GM18502 (cell line): ENCODE results near the gene ATP11A.

Experiments
- ATAC-seq: cut with Tn5 transposase; IDR thresholded peaks from one replicate; pipeline ENCODE4 v1.9.1; 2021; ENCODE audit warnings: mild to moderate bottlenecking; ENCODE audit not compliant: unreplicated experiment, poor library complexity

The ATP11A gene

GRCh38 chr13:112720814-112721197 is 31.0 kb downstream of the ATP11A start:
- no peak for ATAC-seq

DNA sequence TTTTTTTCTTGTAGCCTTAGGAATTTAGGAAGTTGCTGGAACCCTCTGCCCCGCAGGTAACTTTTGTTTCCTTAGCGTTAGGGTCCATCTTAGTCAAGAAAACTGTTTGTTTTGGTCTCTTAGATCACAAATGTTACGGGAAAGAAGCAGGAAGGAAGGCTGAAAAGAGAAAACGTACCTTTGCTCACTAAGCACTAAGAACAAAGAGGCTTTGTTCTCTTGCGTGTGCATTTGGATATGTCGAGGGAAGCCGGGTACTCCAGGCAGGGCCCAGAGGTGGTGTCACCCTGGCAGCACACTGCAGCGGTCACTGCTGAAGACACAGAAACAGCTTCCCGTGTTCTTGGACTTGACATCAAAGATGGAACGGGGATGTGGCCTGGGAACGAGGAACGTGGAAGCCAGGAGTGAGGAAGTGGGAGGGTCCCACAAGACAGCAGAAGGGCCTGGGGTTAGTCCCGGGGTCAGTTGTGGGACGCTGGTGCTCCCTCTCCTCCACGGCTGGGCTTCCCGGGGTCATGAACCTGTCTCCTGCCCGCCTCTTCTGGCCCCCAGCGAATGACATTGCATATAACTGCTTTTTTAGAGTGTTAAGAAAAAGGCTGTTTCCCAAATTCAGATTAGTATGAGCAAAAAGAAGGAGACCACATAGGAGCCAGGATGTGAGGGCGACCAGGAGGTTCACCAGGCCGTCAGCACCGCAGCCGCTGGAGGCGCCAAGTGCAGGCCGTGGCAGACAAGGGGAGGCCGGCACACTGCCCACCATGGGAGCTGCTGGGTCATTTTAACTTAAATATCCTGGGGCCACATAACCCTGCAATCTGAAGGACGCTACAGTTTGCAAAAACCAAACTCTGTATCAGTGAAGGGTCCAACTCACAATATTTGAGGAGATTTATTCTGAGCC is 31.6 kb downstream of the ATP11A start:
- ATAC-seq: no peak

DNA sequence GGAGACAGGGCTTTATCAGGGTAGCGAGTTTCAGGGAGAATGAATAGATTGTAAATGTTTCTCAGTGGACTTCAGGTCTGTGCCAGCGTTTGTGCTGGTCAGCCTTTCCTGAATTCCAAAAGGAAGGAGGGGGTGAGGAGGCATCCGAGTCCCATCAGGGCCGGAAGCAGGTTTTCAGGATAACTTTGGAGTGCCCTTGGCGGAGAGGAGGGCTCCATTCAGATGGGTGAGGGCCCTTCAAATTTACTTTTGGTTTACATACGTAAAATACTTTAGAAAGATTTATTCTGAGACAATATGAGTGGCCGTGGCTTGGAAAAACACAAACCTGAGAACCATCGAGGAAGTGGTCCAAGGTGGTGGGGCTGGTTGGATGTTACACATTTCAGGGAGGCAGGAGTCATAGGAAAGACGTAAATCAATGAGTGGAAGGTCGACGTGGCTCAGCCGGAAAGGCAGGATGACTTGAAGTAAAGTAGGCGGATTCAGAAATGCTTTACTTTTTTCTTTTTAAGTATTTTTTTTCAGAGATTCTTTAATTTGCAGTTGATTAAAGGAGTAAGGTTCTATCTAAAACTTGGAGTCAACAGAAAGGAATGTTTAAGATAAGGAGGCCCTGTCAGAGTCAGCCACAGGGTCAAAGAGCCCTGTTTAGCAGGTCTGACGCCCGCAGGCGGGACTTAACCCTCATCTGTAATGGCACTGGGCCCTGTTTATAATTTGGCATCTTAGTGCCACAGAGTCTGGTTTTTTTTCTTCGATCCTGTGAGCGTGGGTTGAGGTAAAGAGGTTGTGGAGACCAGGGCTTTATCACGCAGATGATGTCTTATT is 32.8 kb downstream of the ATP11A start:
- no peak for ATAC-seq

GRCh38 chr13:112723771-112724170 is 33.9 kb downstream of the ATP11A start:
- no peak for ATAC-seq

GRCh38 chr13:112724788-112725345 is 35.0 kb downstream of the ATP11A start:
- peak; percentile 16 for ATAC-seq

DNA sequence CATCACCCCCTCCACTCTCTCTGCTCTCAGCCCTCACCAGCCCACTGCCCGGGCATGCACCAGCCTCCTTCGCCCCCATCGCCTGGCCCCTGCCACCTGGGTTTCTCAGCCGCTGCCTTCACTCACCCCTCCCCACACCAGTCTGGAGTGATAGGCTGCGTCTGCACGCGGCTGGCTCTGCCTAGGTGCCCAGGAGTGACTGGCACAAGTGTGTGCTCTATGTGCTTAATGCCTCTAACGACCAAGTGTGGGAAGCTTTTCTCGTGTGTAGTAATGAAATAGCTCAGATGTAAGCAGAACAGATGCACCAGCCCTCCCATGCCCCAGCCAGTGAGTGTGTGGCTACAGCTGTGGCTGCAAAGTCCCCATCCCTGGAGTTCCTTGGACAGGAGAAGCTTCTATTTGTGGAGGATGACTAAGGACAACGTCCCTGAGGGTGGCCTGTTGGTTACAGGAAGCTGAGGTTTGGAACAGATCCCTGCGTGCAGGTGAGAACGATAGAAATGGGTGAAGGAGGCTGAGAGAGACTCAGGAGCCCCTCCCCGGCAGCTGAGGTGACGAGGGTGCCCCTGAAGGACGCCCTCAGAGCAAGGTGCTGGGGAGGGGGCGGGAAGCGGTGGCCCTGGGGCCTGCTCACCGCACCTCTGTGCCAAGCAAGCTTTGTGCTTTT is 35.6 kb downstream of the ATP11A start:
- peak; percentile 53 for ATAC-seq

DNA sequence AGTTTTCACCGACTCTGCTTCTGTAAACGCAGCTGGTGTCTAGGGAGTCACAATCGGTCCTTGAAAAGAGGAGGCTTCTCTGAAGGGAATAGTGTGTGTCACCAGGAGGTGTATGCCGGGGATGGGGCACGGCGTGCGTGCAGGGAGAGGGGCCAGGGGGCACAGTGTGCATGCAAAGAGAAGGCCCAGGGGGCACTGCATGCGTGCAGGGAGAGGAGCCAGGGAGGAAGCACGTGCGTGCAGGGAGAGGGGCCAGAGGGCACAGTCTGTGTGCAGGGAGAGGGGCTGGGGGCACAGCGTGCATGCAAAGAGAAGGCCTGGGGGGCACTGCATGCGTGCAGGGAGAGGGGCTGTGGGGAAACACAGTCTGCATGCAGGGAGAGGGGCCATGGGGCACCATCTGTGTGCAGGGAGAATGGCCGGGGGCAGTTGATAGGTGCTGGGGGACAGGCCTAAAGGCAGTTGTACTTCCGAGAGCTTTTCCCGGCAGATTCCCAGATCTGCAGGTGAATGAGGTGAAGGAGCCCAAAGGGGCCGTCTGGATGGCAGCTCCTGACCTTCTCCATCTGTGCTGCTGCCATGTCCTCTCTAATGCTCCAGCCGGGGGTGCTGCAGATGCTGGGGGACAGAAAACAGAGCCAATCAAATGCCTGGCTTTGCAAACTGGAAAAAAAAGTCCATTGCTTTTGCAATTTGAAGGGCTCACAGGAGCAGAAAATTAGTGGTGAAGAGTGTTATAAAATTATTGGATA is 36.4 kb downstream of the ATP11A start:
- no peak for ATAC-seq

GRCh38 chr13:112727581-112727980 is 37.7 kb downstream of the ATP11A start:
- ATAC-seq: no peak

DNA sequence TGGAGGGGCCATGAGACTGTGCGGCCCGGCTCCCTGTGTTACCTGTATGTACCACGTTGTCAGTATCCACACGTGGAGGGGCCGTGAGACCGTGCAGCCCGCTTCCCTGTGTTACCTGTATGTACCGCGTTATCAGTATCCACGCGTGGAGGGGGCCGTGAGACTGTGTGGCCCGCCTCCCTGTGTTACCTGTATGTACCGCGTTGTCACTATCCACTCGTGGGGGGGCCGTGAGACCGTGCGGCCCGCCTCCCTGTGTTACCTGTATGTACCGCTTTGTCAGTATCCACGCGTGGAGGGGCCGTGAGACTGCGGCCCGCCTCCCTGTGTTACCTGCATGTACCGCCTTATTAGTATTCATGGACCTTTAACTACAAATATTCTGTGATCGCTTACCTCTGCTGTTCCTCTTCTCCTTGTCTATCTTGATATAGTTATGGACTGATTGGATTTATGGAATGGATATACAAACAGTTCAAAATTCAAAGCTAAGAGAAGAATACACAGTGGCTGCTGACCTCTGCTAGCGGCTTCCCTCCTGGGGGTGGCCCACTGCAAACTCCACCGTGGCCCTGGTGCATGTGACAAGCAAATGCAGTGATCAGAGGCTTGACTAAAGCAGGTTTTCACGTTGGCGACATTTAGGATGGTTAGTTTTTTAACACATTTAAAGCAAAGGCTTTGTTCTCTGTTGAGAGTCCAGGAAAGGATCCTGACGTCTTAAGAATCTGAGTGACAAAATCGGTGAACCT is 38.7 kb downstream of the ATP11A start:
- no peak for ATAC-seq

GRCh38 chr13:112729408-112729807 is 39.6 kb downstream of the ATP11A start:
- ATAC-seq: no peak

DNA sequence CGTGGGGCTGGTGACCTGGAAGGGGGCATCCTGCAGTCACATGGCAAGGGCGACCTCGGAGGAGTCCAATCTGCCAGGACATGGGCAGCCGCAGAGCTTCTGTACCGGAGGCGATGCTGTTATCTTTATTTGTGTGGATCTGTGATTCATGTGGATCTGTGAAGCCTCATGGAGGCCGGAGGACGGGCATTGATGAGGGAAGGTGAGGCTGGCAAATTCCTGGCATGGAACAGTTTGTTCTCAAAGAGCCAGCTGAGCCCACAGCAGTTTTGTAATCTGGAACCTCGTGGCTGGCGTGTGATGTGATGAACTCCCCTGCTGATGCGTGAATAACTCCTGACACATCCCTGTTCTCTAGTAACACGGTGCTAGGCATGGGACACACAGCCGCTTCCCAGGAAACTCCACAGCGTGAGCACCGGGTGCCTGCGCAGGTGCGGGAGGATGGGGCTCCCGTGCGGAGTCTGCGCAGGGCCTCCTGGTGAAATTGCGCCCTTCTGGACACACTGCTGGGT is 40.4 kb downstream of the ATP11A start:
- ATAC-seq: no peak

- no peak for ATAC-seq
Measured at GRCh38 chr13:112731667-112732616, 42.1 kb downstream of the ATP11A start.

- no peak for ATAC-seq
Measured at GRCh38 chr13:112732679-112733078, 42.8 kb downstream of the ATP11A start.

GRCh38 chr13:112733112-112733511 is 43.3 kb downstream of the ATP11A start:
- ATAC-seq: no peak

GRCh38 chr13:112733661-112734379 is 44.0 kb downstream of the ATP11A start:
- no peak for ATAC-seq

DNA sequence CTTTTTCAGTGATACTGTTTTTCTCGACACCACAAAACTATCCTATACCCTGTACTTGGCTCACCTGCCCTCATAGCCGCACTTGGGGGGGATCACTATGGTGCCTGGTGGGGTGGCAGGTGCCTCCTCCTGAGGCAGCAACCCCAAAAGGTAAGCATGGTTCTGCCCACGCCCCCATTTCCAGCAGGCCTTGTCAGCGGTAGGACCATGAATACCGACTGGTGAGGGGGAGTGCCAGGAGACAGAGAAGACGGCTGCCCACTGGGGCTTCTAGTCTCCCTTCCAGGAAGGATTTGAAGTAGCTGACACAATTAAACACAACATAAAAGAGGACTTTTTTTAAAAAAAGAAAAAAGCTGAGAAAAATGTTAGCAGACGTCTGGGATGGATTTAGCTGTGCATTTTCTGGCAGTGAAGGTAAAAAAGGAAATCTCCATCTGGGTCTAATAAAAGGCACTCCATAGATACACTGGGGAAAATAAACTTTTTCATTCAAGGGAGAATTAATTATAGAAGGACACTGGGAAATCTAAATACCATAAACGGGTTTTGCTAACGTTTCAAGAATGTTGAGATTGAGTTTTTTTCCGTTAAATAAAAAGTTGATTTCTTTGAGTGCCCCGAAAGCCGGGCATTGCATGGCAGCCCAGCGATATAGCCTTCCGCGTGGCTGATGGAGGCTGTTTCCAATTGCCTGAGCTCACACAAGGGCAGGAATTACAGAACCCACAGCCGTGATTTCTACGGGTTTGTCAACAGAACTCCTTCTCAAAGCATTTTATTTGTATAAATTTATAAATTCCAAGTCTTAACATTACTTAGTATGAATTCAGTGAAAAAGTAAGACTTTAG is 45.1 kb downstream of the ATP11A start:
- ATAC-seq: no peak
